GM21576 (cell line): Measurements from ENCODE around the gene VWA3B.
"Not testable (repeated sequence)": the region's sequence is repeated elsewhere in the genome, so short reads cannot be mapped to it uniquely, and the experiment has no call there.

ENCODE experiments used
- ATAC-seq: cut with Tn5 transposase; IDR thresholded peaks from one replicate; pipeline ENCODE4 v1.9.1; 2021; ENCODE audit warnings: mild to moderate bottlenecking, moderate library complexity; ENCODE audit not compliant: unreplicated experiment

VWA3B gene

DNA sequence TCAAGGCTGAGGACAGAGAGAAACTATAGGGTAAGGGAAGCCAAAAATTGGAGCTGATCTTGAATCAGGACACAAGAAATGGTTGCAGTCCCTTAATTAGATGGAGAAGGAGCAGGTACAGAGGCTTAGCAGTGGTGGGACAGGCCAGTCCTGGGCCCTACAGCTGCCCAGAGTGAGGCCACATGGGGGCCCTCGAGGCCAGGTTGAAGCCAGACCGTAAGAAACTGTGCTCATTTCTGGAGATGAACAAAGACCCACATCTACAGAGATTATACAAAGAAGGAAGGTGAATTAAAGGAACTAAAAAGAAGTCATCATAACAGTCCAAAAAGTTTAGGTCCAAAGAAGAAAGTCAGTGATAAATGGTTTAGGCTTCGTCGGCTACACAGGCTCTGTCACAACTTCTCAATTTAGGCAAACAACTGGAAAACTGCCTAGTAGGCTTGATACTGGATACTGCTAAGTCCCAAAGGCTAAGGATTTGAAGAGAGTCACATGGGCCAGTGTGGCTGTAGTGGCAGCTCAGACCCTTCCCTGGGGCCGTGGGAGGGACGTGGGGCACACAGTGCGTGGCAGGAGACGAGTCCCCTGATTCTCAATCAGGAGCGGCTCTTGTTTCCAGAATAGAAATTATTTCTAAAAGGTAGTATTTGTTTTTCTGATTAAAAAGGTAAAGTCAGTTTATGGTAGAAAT is 208.9 kb downstream of the VWA3B start:
- ATAC-seq = no peak

GRCh38 chr2:98296440-98296839 is 209.5 kb downstream of the VWA3B start:
- no peak for ATAC-seq

GRCh38 chr2:98297817-98298682 is 211.1 kb downstream of the VWA3B start:
- no peak for ATAC-seq

DNA sequence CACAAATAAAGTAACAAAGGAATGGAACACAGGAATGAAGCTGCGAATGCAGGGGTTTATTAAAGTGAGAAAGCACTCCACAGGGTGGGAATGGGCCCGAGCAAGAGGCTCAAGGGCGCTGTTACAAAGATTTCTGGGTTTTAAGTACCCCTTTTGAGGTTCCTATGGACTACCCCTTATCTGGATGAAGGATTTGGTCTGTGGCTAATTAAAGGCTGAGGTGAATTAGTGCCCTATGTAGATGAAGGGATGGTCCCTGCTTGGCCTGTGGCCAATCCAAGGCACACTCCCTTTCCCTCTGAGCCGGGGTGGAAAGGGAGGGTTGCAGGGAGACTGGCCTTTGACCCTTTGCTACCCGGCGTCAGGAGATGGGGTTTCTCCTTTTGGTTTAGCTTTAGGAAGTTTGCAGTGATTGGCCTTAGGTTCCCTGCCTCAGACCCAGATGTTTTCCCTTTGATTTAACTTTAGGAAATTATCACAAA is 211.8 kb downstream of the VWA3B start:
- ATAC-seq = no peak

- no peak for ATAC-seq
Observed at GRCh38 chr2:98299211-98299905, 212.4 kb downstream of the VWA3B start.

DNA sequence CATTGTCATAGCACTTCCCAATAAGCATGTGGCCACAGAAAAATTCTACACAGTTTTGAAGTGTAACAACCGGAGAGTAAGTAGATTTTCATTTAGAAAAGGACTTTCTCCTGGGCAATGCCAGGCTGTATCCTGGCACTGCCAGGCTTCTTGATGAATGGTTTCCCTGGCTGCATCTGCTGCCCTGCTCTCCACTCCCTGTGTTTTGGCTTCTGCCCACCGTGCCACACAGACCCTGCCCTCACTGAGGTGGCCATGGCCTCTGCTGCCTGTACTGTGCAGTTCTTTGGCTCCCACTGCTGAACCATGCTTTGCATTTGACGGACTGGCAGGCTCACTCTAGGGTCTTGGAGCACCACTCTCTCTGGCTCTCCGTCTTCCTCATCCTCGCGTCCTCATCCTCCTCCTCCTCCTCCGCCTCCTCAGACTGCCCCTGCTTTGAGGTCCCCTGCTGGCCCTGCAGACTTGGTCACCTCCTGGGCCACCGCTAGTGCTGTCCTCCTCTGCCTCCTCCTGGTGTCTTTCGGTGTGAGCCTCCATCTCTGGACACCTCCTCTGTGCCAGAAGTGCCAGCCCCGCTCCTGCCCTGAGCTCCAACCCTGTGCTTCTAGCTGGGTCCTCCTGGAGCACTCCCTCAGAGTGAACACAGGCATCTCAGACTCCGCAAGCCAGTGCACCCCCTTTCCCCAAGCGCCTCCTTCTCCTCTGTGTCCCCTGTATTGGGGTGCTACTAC is 213.3 kb downstream of the VWA3B start:
- no peak for ATAC-seq

DNA sequence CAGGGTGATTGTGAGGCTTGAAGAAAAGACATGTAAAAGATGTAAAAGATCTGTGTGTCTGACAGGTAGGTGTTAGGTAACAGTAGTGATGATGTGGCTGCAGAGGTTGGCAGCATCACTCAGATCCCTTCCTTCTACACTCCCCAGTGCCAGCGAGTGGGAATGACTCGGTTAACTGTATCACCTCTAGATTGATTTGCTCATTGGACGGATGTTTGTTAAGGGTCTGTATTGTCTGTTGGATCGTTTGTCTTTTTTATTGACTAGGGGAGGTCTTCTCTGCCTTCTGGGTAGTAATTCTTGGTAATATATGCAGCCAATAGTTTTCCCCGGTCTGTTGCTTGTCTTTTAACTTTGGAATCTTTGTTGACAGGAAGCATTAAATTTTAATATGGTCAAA is 214.5 kb downstream of the VWA3B start:
- ATAC-seq = no peak

GRCh38 chr2:98307131-98307696 is 220.2 kb downstream of the VWA3B start:
- ATAC-seq = not testable (repeated sequence)

- ATAC-seq = no peak
Observed at GRCh38 chr2:98308068-98308467, 221.1 kb downstream of the VWA3B start.

DNA sequence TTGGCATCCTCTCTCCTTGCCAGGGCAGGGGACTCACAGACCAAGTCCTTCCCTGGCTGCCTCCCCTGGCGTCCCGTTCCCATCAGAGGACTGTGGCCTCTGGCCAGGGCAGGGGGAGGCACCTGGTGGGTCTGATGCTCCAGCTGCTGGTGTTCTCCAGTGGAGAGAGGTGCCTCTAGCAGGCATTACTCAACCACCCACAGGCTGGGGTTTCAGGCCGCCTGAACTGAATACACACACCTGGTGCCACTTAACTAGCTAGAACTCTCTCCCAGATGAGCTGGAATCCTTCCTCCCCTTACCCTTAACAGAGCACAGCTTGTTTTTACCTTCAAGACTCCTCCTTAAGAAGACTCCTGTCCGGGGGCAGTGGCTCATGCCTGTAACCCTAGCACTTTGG is 221.6 kb downstream of the VWA3B start:
- no peak for ATAC-seq

GRCh38 chr2:98309580-98309979 is 222.6 kb downstream of the VWA3B start:
- ATAC-seq = no peak

- no peak for ATAC-seq
Observed at GRCh38 chr2:98310010-98310409, 223.0 kb downstream of the VWA3B start.

- ATAC-seq = no peak
Observed at GRCh38 chr2:98311090-98311489, 224.1 kb downstream of the VWA3B start.

- ATAC-seq = no peak
Observed at GRCh38 chr2:98311771-98312545, 225.0 kb downstream of the VWA3B start.

GRCh38 chr2:98313492-98314250 is 226.7 kb downstream of the VWA3B start:
- ATAC-seq = no peak

DNA sequence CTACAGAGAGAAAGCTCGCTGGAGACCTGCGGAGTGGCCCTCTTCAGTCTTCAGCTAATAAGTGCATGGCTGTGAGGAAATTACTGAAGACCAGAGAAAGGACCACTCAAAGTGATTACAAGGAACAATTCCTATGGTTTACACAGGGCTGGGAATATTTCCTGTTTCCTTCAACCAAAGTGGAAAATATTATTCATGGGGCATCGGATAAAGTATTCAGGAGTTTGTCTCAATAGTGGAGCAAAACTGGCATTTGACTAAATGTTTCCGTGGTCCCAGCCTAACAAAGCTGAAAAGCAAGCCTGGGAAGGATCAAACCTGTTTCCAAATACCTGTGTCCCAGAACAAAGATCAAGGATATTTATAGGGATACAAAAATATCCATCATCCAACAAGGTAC is 227.3 kb downstream of the VWA3B start:
- ATAC-seq = no peak

GRCh38 chr2:98315957-98316356 is 229.0 kb downstream of the VWA3B start:
- no peak for ATAC-seq

- ATAC-seq = no peak
Observed at GRCh38 chr2:98317214-98317613, 230.2 kb downstream of the VWA3B start.

- not testable (repeated sequence) for ATAC-seq
Observed at GRCh38 chr2:98320171-98320570, 233.2 kb downstream of the VWA3B start.
